ENCODE results near the gene PRCD.
"Not testable (repeated sequence)": the region's sequence is repeated elsewhere in the genome, so short reads cannot be mapped to it uniquely, and the experiment has no call there.

Gene PRCD

GRCh38 chr17:76502341-76503211 lies 37.3 kb upstream of the PRCD start:
- in situ Hi-C loops (cut with HindIII; ENCODE audit: low sequenced_read_pairs), result no loop called here

- in situ Hi-C loops (cut with HindIII; ENCODE audit: low sequenced_read_pairs), result no loop called here
Observed at GRCh38 chr17:76504117-76504516, 35.7 kb upstream of the PRCD start.

- in situ Hi-C loops (cut with HindIII; ENCODE audit: low sequenced_read_pairs), result no loop called here
Observed at GRCh38 chr17:76506408-76507345, 33.2 kb upstream of the PRCD start.

GRCh38 chr17:76508472-76509063 lies 31.3 kb upstream of the PRCD start:
- in situ Hi-C loops (cut with HindIII; ENCODE audit: low sequenced_read_pairs), result not testable (repeated sequence)

- in situ Hi-C loops (cut with HindIII; ENCODE audit: low sequenced_read_pairs), result no loop called here
Observed at GRCh38 chr17:76510831-76511244, 29.0 kb upstream of the PRCD start.

- in situ Hi-C loops (cut with HindIII; ENCODE audit: low sequenced_read_pairs), result no loop called here
Observed at GRCh38 chr17:76511668-76512365, 28.0 kb upstream of the PRCD start.

GRCh38 chr17:76512366-76513305 lies 27.2 kb upstream of the PRCD start:
- in situ Hi-C loops (cut with HindIII; ENCODE audit: low sequenced_read_pairs), result no loop called here

GRCh38 chr17:76513306-76513692 lies 26.5 kb upstream of the PRCD start:
- in situ Hi-C loops (cut with HindIII; ENCODE audit: low sequenced_read_pairs), result no loop called here

GRCh38 chr17:76514355-76514754 lies 25.5 kb upstream of the PRCD start:
- in situ Hi-C loops (cut with HindIII; ENCODE audit: low sequenced_read_pairs), result not testable (repeated sequence)

- in situ Hi-C loops (cut with HindIII; ENCODE audit: low sequenced_read_pairs), result no loop called here
Observed at GRCh38 chr17:76515274-76515949, 24.4 kb upstream of the PRCD start.

- in situ Hi-C loops (cut with HindIII; ENCODE audit: low sequenced_read_pairs), result no loop called here
Observed at GRCh38 chr17:76517638-76518038, 22.2 kb upstream of the PRCD start.

- in situ Hi-C loops (cut with HindIII; ENCODE audit: low sequenced_read_pairs), result no loop called here
Observed at GRCh38 chr17:76519048-76519966, 20.5 kb upstream of the PRCD start.

- in situ Hi-C loops (cut with HindIII; ENCODE audit: low sequenced_read_pairs), result no loop called here
Observed at GRCh38 chr17:76521262-76521661, 18.6 kb upstream of the PRCD start.

- in situ Hi-C loops (cut with HindIII; ENCODE audit: low sequenced_read_pairs), result not testable (repeated sequence)
Observed at GRCh38 chr17:76521683-76522082, 18.2 kb upstream of the PRCD start.

GRCh38 chr17:76523084-76524037 lies 16.5 kb upstream of the PRCD start:
- in situ Hi-C loops (cut with HindIII; ENCODE audit: low sequenced_read_pairs), result no loop called here

- in situ Hi-C loops (cut with HindIII; ENCODE audit: low sequenced_read_pairs), result no loop called here
Observed at GRCh38 chr17:76524598-76525512, 15.0 kb upstream of the PRCD start.
